ENCODE data around the gene CLEC18B. TPM values are rescaled to one million over a fixed set of nuclear protein-coding genes. Genes with fewer than 3 reads are reported as not detected.
A peak's percentile ranks its signal among the peaks of the same experiment; 100 is the strongest.
"Not testable (repeated sequence)": the region's sequence is repeated elsewhere in the genome, so short reads cannot be mapped to it uniquely, and the experiment has no call there.

CLEC18B gene
- total RNA-seq, 1 donor from 2014 or later: under 0.01 TPM

- DNase-seq (ENCODE audit: low read depth in 2 of 2): no peak
Measured at GRCh38 chr16:74446866-74447265, 25.6 kb upstream of the CLEC18B start.

- not testable (repeated sequence) for DNase-seq (ENCODE audit: low read depth in 2 of 2)
Measured at GRCh38 chr16:74443624-74444346, 22.5 kb upstream of the CLEC18B start.

- DNase-seq (ENCODE audit: low read depth in 2 of 2): no peak
Measured at GRCh38 chr16:74439685-74440084, 18.4 kb upstream of the CLEC18B start.

GRCh38 chr16:74438492-74438979 is 17.3 kb upstream of the CLEC18B start:
- DNase-seq (ENCODE audit: low read depth in 2 of 2): peak in 1 of 2 donors; percentile 41

GRCh38 chr16:74431516-74431915 is 10.2 kb upstream of the CLEC18B start:
- no peak for DNase-seq (ENCODE audit: low read depth in 2 of 2)

GRCh38 chr16:74430036-74430712 is 8.9 kb upstream of the CLEC18B start:
- peak; percentile 40 to 54 for DNase-seq (ENCODE audit: low read depth in 2 of 2)

GRCh38 chr16:74428493-74428892 is 7.2 kb upstream of the CLEC18B start:
- not testable (repeated sequence) for DNase-seq (ENCODE audit: low read depth in 2 of 2)

GRCh38 chr16:74425751-74426150 is 4.5 kb upstream of the CLEC18B start:
- DNase-seq (ENCODE audit: low read depth in 2 of 2): not testable (repeated sequence)

GRCh38 chr16:74423721-74424120 is 2.4 kb upstream of the CLEC18B start:
- not testable (repeated sequence) for DNase-seq (ENCODE audit: low read depth in 2 of 2)

GRCh38 chr16:74422086-74422485 is 808 bp upstream of the CLEC18B start:
- not testable (repeated sequence) for DNase-seq (ENCODE audit: low read depth in 2 of 2)

GRCh38 chr16:74421482-74421785 is 156 bp upstream of the CLEC18B start:
- DNase-seq (ENCODE audit: low read depth in 2 of 2): not testable (repeated sequence)

- DNase-seq (ENCODE audit: low read depth in 2 of 2): not testable (repeated sequence)
Measured at GRCh38 chr16:74419811-74420210, 1.5 kb downstream of the CLEC18B start.

- not testable (repeated sequence) for DNase-seq (ENCODE audit: low read depth in 2 of 2)
Measured at GRCh38 chr16:74417897-74418296, 3.4 kb downstream of the CLEC18B start.

- not testable (repeated sequence) for DNase-seq (ENCODE audit: low read depth in 2 of 2)
Measured at GRCh38 chr16:74413920-74414319, 7.4 kb downstream of the CLEC18B start.

GRCh38 chr16:74413485-74413884 is 7.8 kb downstream of the CLEC18B start:
- DNase-seq (ENCODE audit: low read depth in 2 of 2): not testable (repeated sequence)

GRCh38 chr16:74412775-74413390 is 8.4 kb downstream of the CLEC18B start:
- DNase-seq (ENCODE audit: low read depth in 2 of 2): not testable (repeated sequence)

GRCh38 chr16:74412138-74412774 is 9.0 kb downstream of the CLEC18B start:
- DNase-seq (ENCODE audit: low read depth in 2 of 2): not testable (repeated sequence)

GRCh38 chr16:74410981-74411380 is 10.3 kb downstream of the CLEC18B start:
- not testable (repeated sequence) for DNase-seq (ENCODE audit: low read depth in 2 of 2)

- not testable (repeated sequence) for DNase-seq (ENCODE audit: low read depth in 2 of 2)
Measured at GRCh38 chr16:74410057-74410957, 11.0 kb downstream of the CLEC18B start.

GRCh38 chr16:74409185-74409981 is 11.9 kb downstream of the CLEC18B start:
- peak in 1 of 2 donors; percentile 0 for DNase-seq (ENCODE audit: low read depth in 2 of 2)

Data from lung microvascular endothelial cell (primary cell).